ENCODE measurements around the gene GRK5. TPM values are rescaled to one million over a fixed set of nuclear protein-coding genes. Genes with fewer than 3 reads are reported as not detected.

GRK5 gene
- total RNA-seq, 2 donors from 2014 or later, result 9.1 to 11.9 TPM

DNA sequence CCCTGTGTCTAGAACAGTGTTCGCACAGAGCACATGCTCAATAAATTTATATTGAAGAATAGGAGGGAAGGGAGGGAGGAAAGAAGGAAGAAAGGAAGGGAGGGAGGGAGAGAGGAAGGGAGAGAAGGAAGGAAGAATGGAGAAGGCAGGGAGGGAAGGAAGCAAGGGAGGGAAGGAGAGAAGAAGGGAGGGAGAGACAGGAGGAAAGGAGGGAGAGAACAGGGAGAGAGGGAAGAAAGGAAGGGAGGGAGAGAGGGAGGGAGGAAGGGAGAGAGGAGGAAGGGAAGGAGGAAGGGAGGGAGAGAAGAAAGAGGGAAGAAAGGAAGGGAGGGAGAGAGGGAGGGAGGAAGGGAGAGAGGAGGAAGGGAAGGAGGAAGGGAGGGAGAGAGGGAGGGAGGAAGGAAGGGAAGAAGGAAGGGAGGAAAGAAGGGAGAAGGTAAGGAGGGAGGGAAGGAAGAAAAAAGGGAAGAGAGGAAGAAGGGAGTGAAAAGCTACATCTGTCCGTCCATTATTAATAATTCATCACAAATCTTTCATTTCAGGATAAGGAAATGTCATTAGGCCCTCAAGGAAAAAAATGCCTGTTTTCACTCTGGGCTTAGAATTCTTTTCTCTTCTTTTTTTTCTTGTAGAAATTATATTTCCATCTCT is 79.7 kb downstream of the GRK5 start:
- Mint-ChIP-seq H3K4me1 (peaks cover 11% of the 10 kb centered on the region), H3K27ac (no peak overlapping the region), H3K4me3 (no peak overlapping the region), H3K36me3 (ENCODE audit: low read depth) (no peaks in the 10 kb centered on the region), H3K27me3 (ENCODE audit: insufficient read depth) (peaks cover 4% of the 10 kb centered on the region), H3K9me3 (no peaks in the 10 kb centered on the region)
- DNase-seq, result no peak
- no peaks in the 10 kb centered on the region for H3K9me3 ChIP-seq (ENCODE audit: control insufficient read depth, low read length)
- peaks cover 10% of the 10 kb centered on the region for H3K27me3 ChIP-seq (ENCODE audit: control insufficient read depth, insufficient read depth, low read length, poor library complexity, severe bottlenecking)
- H3K4me3 ChIP-seq (ENCODE audit: low read length), result no peak overlapping the region
- H3K36me3 ChIP-seq (ENCODE audit: control insufficient read depth, insufficient read depth, low read length), result no peaks in the 10 kb centered on the region
- H3K27ac ChIP-seq (ENCODE audit: low read depth, low read length), result no peak overlapping the region
- no peak overlapping the region for H3K9ac ChIP-seq (ENCODE audit: extremely low read depth, low read length, poor library complexity, severe bottlenecking)
- TF ChIP-seq, protein P1, sequence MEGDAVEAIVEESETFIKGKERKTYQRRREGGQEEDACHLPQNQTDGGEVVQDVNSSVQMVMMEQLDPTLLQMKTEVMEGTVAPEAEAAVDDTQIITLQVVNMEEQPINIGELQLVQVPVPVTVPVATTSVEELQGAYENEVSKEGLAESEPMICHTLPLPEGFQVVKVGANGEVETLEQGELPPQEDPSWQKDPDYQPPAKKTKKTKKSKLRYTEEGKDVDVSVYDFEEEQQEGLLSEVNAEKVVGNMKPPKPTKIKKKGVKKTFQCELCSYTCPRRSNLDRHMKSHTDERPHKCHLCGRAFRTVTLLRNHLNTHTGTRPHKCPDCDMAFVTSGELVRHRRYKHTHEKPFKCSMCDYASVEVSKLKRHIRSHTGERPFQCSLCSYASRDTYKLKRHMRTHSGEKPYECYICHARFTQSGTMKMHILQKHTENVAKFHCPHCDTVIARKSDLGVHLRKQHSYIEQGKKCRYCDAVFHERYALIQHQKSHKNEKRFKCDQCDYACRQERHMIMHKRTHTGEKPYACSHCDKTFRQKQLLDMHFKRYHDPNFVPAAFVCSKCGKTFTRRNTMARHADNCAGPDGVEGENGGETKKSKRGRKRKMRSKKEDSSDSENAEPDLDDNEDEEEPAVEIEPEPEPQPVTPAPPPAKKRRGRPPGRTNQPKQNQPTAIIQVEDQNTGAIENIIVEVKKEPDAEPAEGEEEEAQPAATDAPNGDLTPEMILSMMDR (conservative IDR thresholded peaks at IDR 0.05), result no peak
- peaks cover 2% of the 10 kb centered on the region for H3K4me1 ChIP-seq (ENCODE audit: control insufficient read depth, insufficient read depth, low read length)
- 73 to 86% methylated on average over 1 to 2 of the region's 2 CpGs for WGBS, 2 experiments (ENCODE audit: insufficient coverage in 1 of 2, insufficient read length in 1 of 2)

DNA sequence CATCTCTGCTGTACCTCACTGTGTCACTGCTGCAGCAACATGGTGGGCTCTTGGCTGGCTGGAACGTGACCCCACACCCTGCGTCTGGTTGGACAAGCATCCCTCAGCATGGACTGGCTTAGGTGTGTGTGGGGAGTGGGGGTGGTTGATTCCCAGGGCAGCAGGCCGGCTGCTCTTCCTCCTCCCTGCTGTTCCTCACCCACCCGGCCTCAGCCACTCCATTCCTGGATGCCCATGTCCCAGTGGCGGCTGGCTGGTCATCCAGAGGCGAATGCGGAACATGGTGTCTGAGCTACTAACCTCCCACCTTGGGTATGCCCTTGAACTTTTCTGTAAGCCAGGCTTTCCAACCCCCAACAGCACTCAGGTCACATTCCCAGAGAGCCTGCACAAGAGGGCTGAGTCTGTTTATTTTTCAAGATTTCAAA is 81.2 kb downstream of the GRK5 start:
- H3K4me1 ChIP-seq (ENCODE audit: control insufficient read depth, insufficient read depth, low read length), result peaks cover 2% of the 10 kb centered on the region
- H3K9me3 ChIP-seq (ENCODE audit: control insufficient read depth, low read length), result no peaks in the 10 kb centered on the region
- no peak overlapping the region for H3K4me3 ChIP-seq (ENCODE audit: low read length)
- H3K27me3 Mint-ChIP-seq (ENCODE audit: insufficient read depth), result peaks cover 9% of the 10 kb centered on the region
- no peaks in the 10 kb centered on the region for H3K36me3 Mint-ChIP-seq (ENCODE audit: low read depth)
- no peaks in the 10 kb centered on the region for H3K36me3 ChIP-seq (ENCODE audit: control insufficient read depth, insufficient read depth, low read length)
- TF ChIP-seq, protein P1 (conservative IDR thresholded peaks at IDR 0.05), result no peak
- no peak overlapping the region for H3K27ac ChIP-seq (ENCODE audit: low read depth, low read length)
- 77 to 90% methylated on average over 4 to 7 of the region's 7 CpGs for WGBS, 2 experiments (ENCODE audit: insufficient coverage in 1 of 2, insufficient read length in 1 of 2)
- peaks cover 19% of the 10 kb centered on the region for H3K4me1 Mint-ChIP-seq
- H3K27me3 ChIP-seq (ENCODE audit: control insufficient read depth, insufficient read depth, low read length, poor library complexity, severe bottlenecking), result peaks cover 13% of the 10 kb centered on the region
- no peak overlapping the region for H3K9ac ChIP-seq (ENCODE audit: extremely low read depth, low read length, poor library complexity, severe bottlenecking)
- H3K9me3 Mint-ChIP-seq, result no peaks in the 10 kb centered on the region
- H3K4me3 Mint-ChIP-seq, result no peak overlapping the region
- DNase-seq, result no peak
- peak overlapping the region; percentile 39 for H3K27ac Mint-ChIP-seq

DNA sequence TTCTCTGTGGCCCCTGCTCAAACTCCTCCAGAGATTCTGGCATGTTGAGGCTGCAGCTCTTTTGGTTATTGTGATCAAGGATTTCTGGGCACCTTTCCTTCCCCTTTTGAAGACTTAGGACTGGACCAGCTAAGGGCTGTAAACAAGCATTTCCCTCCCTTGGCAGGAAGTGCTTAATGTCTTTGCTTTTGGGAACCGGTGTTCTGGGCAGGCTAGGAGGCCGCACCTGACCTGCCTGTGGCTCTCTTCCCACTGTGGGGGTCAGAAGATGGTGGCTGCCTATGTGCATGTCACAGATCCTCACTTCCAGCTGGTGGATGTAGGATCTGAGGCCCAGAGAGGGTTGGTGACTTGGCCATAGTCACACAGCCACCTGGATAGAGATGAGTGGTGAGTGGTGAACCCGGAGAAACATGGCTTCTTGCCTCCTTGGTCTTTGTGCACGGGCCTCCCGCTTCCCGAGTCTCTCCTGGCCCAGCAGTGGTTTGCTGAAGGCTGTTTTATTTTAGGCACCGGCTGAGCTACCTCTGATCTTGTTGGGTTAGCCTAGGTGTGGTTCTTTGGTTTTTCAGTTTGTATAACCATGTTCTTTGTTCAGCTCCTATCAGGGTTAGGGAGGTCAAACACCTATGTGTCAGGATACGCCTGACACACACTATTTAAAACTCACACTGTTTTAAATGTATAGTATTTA is 82.0 kb downstream of the GRK5 start:
- H3K27ac Mint-ChIP-seq, result peak overlapping the region; percentile 36
- H3K36me3 ChIP-seq (ENCODE audit: control insufficient read depth, insufficient read depth, low read length), result no peaks in the 10 kb centered on the region
- peaks cover 22% of the 10 kb centered on the region for H3K4me1 Mint-ChIP-seq
- no peak for DNase-seq
- H3K27ac ChIP-seq (ENCODE audit: low read depth, low read length), result no peak overlapping the region
- WGBS, 2 experiments (ENCODE audit: insufficient coverage in 1 of 2, insufficient read length in 1 of 2), result 72 to 91% methylated on average over 2 to 7 of the region's 8 CpGs
- H3K4me1 ChIP-seq (ENCODE audit: control insufficient read depth, insufficient read depth, low read length), result peaks cover 6% of the 10 kb centered on the region
- H3K27me3 ChIP-seq (ENCODE audit: control insufficient read depth, insufficient read depth, low read length, poor library complexity, severe bottlenecking), result peaks cover 13% of the 10 kb centered on the region
- H3K9me3 Mint-ChIP-seq, result no peaks in the 10 kb centered on the region
- TF ChIP-seq, protein P1 (conservative IDR thresholded peaks at IDR 0.05), result no peak
- no peak overlapping the region for H3K4me3 ChIP-seq (ENCODE audit: low read length)
- no peaks in the 10 kb centered on the region for H3K36me3 Mint-ChIP-seq (ENCODE audit: low read depth)
- no peak overlapping the region for H3K4me3 Mint-ChIP-seq
- H3K9me3 ChIP-seq (ENCODE audit: control insufficient read depth, low read length), result no peaks in the 10 kb centered on the region
- no peak overlapping the region for H3K9ac ChIP-seq (ENCODE audit: extremely low read depth, low read length, poor library complexity, severe bottlenecking)
- peaks cover 9% of the 10 kb centered on the region for H3K27me3 Mint-ChIP-seq (ENCODE audit: insufficient read depth)

All from endodermal cell (in vitro differentiated cells).